HL-60 (cell line): ENCODE measurements around the gene PADI2.

Experiments
- DNase-seq, 2 experiments: peaks; one replicate each; pipeline ENCODE4 v3.0.0-alpha.2; 2010 to 2020; ENCODE audit warnings: low read depth in 1 of 2, low spot score in 1 of 2
- H3K27ac ChIP-seq: fragments of 250-450 bp; sonication (Bioruptor Pico); replicated peaks from 2 replicates; pipeline ENCODE4 v1.5.1; 2020; ENCODE audit warnings: mild to moderate bottlenecking, moderate library complexity
- H3K27me3 ChIP-seq: fragments of 250-450 bp; sonication (Bioruptor Pico); 2 replicates; pipeline ENCODE4 v1.5.1; 2021; ENCODE audit warnings: mild to moderate bottlenecking, moderate library complexity; ENCODE audit not compliant: insufficient read depth, poor library complexity, severe bottlenecking
- H3K4me3 ChIP-seq: replicated peaks from 2 replicates; pipeline ENCODE4 v1.5.1; 2011; ENCODE audit warnings: mild to moderate bottlenecking, control low read depth, low read length; ENCODE audit not compliant: insufficient read depth
- GABPA ChIP-seq: IDR thresholded peaks from 2 replicates; pipeline ENCODE4 v1.6.1; 2012; ENCODE audit warnings: low read depth
- POLR2AphosphoS5 ChIP-seq: IDR thresholded peaks from 2 replicates; pipeline ENCODE4 v1.6.1; 2012; ENCODE audit warnings: low read depth
- SPI1 ChIP-seq: IDR thresholded peaks from 2 replicates; pipeline ENCODE4 v1.6.1; 2012; ENCODE audit warnings: low read depth, mild to moderate bottlenecking, borderline replicate concordance
- TF ChIP-seq, protein P1 (sequence below): IDR thresholded peaks from one replicate; pipeline ENCODE4 v1.5.1; 2011; ENCODE audit warnings: low read length, control low read depth, inconsistent platforms; ENCODE audit not compliant: insufficient read depth
- TF ChIP-seq, protein P2 (sequence below): IDR thresholded peaks from 2 replicates; pipeline ENCODE4 v1.6.1; 2012; ENCODE audit warnings: low read depth; ENCODE audit not compliant: insufficient replicate concordance

Gene PADI2

DNA sequence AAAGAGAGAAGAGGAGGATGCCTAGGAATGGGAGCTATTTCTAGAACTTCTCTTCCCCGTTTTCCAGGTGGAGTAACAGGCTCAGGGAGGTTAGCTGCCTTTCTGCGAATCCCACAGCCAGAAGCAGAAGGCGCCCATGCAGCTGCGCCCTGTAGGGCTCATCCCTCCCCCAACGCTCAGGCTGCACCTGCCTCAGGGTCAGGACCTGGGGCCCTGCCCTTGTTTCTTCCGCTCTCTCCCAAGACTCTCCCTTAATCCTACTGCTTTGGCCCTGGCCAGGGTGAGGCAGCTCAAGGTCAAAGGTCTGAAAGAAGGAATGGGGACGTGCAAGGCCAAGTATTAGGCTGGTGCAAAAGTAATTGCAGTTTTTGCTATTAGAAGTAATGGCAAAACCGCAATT lies 30.5 kb upstream of the PADI2 start:
- no peak overlapping the region for H3K27ac ChIP-seq
- no peak overlapping the region for H3K4me3 ChIP-seq
- TF ChIP-seq GABPA = no peak
- TF ChIP-seq, protein P1, sequence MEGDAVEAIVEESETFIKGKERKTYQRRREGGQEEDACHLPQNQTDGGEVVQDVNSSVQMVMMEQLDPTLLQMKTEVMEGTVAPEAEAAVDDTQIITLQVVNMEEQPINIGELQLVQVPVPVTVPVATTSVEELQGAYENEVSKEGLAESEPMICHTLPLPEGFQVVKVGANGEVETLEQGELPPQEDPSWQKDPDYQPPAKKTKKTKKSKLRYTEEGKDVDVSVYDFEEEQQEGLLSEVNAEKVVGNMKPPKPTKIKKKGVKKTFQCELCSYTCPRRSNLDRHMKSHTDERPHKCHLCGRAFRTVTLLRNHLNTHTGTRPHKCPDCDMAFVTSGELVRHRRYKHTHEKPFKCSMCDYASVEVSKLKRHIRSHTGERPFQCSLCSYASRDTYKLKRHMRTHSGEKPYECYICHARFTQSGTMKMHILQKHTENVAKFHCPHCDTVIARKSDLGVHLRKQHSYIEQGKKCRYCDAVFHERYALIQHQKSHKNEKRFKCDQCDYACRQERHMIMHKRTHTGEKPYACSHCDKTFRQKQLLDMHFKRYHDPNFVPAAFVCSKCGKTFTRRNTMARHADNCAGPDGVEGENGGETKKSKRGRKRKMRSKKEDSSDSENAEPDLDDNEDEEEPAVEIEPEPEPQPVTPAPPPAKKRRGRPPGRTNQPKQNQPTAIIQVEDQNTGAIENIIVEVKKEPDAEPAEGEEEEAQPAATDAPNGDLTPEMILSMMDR = no peak
- TF ChIP-seq POLR2AphosphoS5 = no peak
- TF ChIP-seq, protein P2, sequence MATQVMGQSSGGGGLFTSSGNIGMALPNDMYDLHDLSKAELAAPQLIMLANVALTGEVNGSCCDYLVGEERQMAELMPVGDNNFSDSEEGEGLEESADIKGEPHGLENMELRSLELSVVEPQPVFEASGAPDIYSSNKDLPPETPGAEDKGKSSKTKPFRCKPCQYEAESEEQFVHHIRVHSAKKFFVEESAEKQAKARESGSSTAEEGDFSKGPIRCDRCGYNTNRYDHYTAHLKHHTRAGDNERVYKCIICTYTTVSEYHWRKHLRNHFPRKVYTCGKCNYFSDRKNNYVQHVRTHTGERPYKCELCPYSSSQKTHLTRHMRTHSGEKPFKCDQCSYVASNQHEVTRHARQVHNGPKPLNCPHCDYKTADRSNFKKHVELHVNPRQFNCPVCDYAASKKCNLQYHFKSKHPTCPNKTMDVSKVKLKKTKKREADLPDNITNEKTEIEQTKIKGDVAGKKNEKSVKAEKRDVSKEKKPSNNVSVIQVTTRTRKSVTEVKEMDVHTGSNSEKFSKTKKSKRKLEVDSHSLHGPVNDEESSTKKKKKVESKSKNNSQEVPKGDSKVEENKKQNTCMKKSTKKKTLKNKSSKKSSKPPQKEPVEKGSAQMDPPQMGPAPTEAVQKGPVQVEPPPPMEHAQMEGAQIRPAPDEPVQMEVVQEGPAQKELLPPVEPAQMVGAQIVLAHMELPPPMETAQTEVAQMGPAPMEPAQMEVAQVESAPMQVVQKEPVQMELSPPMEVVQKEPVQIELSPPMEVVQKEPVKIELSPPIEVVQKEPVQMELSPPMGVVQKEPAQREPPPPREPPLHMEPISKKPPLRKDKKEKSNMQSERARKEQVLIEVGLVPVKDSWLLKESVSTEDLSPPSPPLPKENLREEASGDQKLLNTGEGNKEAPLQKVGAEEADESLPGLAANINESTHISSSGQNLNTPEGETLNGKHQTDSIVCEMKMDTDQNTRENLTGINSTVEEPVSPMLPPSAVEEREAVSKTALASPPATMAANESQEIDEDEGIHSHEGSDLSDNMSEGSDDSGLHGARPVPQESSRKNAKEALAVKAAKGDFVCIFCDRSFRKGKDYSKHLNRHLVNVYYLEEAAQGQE = no peak
- no peak for TF ChIP-seq SPI1
- no peak for DNase-seq
- H3K27me3 ChIP-seq = no peaks in the 10 kb centered on the region

DNA sequence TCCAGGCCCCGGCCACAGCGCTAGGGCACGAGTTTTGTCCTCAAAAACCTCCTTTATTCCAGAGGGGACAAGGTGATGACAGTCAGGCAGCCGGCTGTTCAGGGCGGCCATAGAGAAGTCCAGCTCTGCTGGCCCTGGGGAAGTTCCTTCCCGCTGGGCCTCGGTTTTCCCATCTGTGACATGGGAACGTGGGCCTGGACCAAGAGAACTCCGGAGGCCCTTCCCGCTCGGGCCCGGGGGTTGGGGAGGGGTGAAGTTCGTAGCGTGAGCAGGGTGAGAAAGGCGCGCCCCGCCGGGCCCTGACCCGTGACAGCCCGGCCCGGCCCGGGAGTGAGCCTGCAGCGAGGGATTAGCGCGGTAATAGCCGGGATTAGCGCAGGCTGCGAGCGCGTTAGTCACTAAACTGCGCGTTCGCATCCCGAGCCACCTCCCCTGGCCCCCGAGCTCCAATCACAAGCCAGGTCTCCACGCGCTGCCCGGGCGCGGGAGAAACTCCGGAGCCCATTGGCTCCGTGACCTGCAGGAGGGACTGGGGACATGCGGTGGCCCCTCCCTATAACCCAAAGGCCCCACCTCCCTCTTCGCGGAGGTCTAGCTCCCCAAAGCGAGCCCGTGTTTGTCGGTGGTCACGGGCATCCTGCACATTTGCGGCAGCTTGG lies 29.8 kb upstream of the PADI2 start:
- no peak for DNase-seq
- TF ChIP-seq, protein P2 = no peak
- no peak for TF ChIP-seq SPI1
- no peak for TF ChIP-seq POLR2AphosphoS5
- TF ChIP-seq GABPA = no peak
- TF ChIP-seq, protein P1 = no peak
- H3K27me3 ChIP-seq = no peaks in the 10 kb centered on the region
- no peak overlapping the region for H3K27ac ChIP-seq
- H3K4me3 ChIP-seq = no peak overlapping the region

DNA sequence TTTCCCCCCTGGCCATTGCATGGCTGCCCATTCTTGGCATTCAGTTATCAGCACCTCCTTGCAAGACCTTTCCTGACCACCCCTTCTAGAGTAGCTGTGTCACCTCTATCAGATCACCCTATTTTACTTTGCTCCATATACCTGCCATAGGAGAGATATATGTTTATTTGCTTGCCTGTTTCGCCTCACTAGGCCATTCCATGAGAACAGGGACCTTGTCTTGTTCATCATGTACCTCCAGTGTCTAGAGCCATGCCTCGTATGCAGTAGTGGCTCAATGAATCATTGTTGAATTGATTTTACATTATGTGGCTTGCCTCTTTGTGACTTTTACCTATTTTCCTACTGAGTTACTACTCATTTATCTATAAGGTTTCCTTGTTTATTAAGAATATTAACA lies 26.4 kb upstream of the PADI2 start:
- no peak for DNase-seq
- no peak overlapping the region for H3K4me3 ChIP-seq
- no peak overlapping the region for H3K27ac ChIP-seq
- no peaks in the 10 kb centered on the region for H3K27me3 ChIP-seq
- no peak for TF ChIP-seq SPI1
- TF ChIP-seq, protein P1 = no peak
- TF ChIP-seq, protein P2 = no peak
- no peak for TF ChIP-seq GABPA
- TF ChIP-seq POLR2AphosphoS5 = no peak
